IMR-90 (cell line): ENCODE results near the gene GADD45GIP1. TPM values are rescaled to one million over a fixed set of nuclear protein-coding genes. Genes with fewer than 3 reads are reported as not detected.

ENCODE experiments used
- ATAC-seq: fragments of 200-7000 bp; cut with Tn5 transposase; 2 replicates; pipeline ENCODE4 v1.9.1; 2020; ENCODE audit warnings: low read depth, mild to moderate bottlenecking, moderate library complexity
- BruUV-seq: library from RNA; stranded (reverse); fragments of 400-500 nt; replicated peaks from 2 replicates; lab custom pipeline; 2021; lab: Mats Ljungman, UMichigan
- CTCF ChIA-PET: fragments of 300-600 bp; formaldehyde crosslinking; extraction: SDS; loops from one replicate; lab custom pipeline; 2021; ENCODE audit warnings: antibody characterized with exemption; lab: Yijun Ruan, JAX
- POLR2A ChIA-PET: fragments of 300-600 bp; sonication (Branson Sonifier 250); formaldehyde crosslinking; loops from one replicate; lab custom pipeline; 2022; ENCODE audit warnings: antibody characterized with exemption; ENCODE audit not compliant: unreplicated experiment; lab: Charles Lee
- DNase-seq: peaks from one replicate; pipeline ENCODE4 v3.0.0; 2013
- H2AFZ ChIP-seq: replicated peaks from 2 replicates; pipeline ENCODE3; 2013; ENCODE audit warnings: low read length, mild to moderate bottlenecking; ENCODE audit not compliant: poor library complexity
- H2AK5ac ChIP-seq: 2 replicates; pipeline ENCODE4 v1.6.1; 2013; ENCODE audit warnings: low read depth, low read length, inconsistent platforms
- H2AK9ac ChIP-seq: replicated peaks from 2 replicates; pipeline ENCODE3; 2013; ENCODE audit warnings: mild to moderate bottlenecking, low read depth, low read length, moderate library complexity; ENCODE audit not compliant: poor library complexity
- H2BK120ac ChIP-seq: 2 replicates; pipeline ENCODE4 v1.6.1; 2013; ENCODE audit warnings: low read depth, low read length, inconsistent platforms
- H2BK15ac ChIP-seq: 3 replicates; pipeline ENCODE4 v1.6.1; 2013; ENCODE audit warnings: low read depth, low read length, inconsistent platforms
- H2BK20ac ChIP-seq: 2 replicates; pipeline ENCODE4 v1.6.1; 2013; ENCODE audit warnings: low read depth, mild to moderate bottlenecking, inconsistent platforms, low read length, moderate library complexity
- H2BK5ac ChIP-seq: 2 replicates; pipeline ENCODE4 v1.6.1; 2013; ENCODE audit warnings: mild to moderate bottlenecking, low read depth, low read length, inconsistent platforms; ENCODE audit not compliant: poor library complexity, severe bottlenecking
- H3K14ac ChIP-seq: replicated peaks from 2 replicates; pipeline ENCODE4 v1.6.1; 2013; ENCODE audit warnings: low read depth, low read length, inconsistent platforms
- H3K18ac ChIP-seq: 2 replicates; pipeline ENCODE4 v1.6.1; 2013; ENCODE audit warnings: low read depth, low read length, control low read depth
- H3K23ac ChIP-seq: 2 replicates; pipeline ENCODE4 v1.6.1; 2013; ENCODE audit warnings: low read depth, low read length, inconsistent platforms
- H3K27ac ChIP-seq: 2 replicates; pipeline ENCODE4 v1.5.1; 2013; ENCODE audit warnings: mild to moderate bottlenecking, control low read depth, low read length; ENCODE audit not compliant: insufficient read depth
- H3K27me3 ChIP-seq: 2 replicates; pipeline ENCODE4 v1.6.1; 2013; ENCODE audit warnings: low read length; ENCODE audit not compliant: control insufficient read depth, insufficient read depth
- H3K36me3 ChIP-seq: 2 replicates; pipeline ENCODE4 v1.6.1; 2013; ENCODE audit warnings: low read length, mixed read lengths; ENCODE audit not compliant: control insufficient read depth, insufficient read depth
- H3K4ac ChIP-seq: 2 replicates; pipeline ENCODE4 v1.6.1; 2013; ENCODE audit warnings: low read depth, low read length, inconsistent platforms
- H3K4me1 ChIP-seq: 2 replicates; pipeline ENCODE4 v1.6.1; 2013; ENCODE audit warnings: low read length, mixed read lengths; ENCODE audit not compliant: control insufficient read depth, insufficient read depth
- H3K4me2 ChIP-seq: 2 replicates; pipeline ENCODE4 v1.6.1; 2013; ENCODE audit warnings: low read depth, mild to moderate bottlenecking, control low read depth, low read length, moderate library complexity
- H3K4me3 ChIP-seq: 2 replicates; pipeline ENCODE4 v1.5.1; 2013; ENCODE audit warnings: low read depth, mild to moderate bottlenecking, control low read depth, low read length, moderate library complexity; ENCODE audit not compliant: insufficient read depth
- H3K56ac ChIP-seq: 2 replicates; pipeline ENCODE4 v1.6.1; 2013; ENCODE audit warnings: low read length, inconsistent platforms; ENCODE audit not compliant: insufficient read depth; ENCODE audit errors: extremely low read depth
- H3K79me1 ChIP-seq, 2 experiments: 2 replicates each; pipeline ENCODE4 v1.6.1; 2013; ENCODE audit warnings: low read length in 2 of 2, inconsistent platforms in 1 of 2, low read depth in 1 of 2
- H3K9ac ChIP-seq: 2 replicates; pipeline ENCODE4 v1.6.1; 2013; ENCODE audit warnings: low read depth, low read length, control low read depth
- H3K9me1 ChIP-seq: 2 replicates; pipeline ENCODE4 v1.6.1; 2013; ENCODE audit warnings: low read length, inconsistent platforms; ENCODE audit not compliant: insufficient read depth
- H3K9me3 ChIP-seq: 2 replicates; pipeline ENCODE4 v1.6.1; 2013; ENCODE audit warnings: low read length; ENCODE audit not compliant: control insufficient read depth, insufficient read depth
- H4K20me1 ChIP-seq: 2 replicates; pipeline ENCODE4 v1.6.1; 2013; ENCODE audit warnings: low read length, inconsistent platforms; ENCODE audit not compliant: insufficient read depth
- H4K5ac ChIP-seq: 2 replicates; pipeline ENCODE4 v1.6.1; 2013; ENCODE audit warnings: mild to moderate bottlenecking, low read depth, low read length, control low read depth
- H4K8ac ChIP-seq, 2 experiments: 2 replicates each; pipeline ENCODE4 v1.6.1; 2013; ENCODE audit warnings: low read depth in 2 of 2, low read length in 2 of 2, control low read depth in 1 of 2, inconsistent platforms in 1 of 2
- H4K91ac ChIP-seq: 2 replicates; pipeline ENCODE4 v1.6.1; 2013; ENCODE audit warnings: low read depth, low read length, inconsistent platforms; ENCODE audit not compliant: insufficient read depth
- CHD1 ChIP-seq: IDR thresholded peaks from 2 replicates; pipeline ENCODE4 v1.6.1; 2012; ENCODE audit warnings: low read depth, low read length, improper control_type of control experiment
- CTCF ChIP-seq: conservative IDR thresholded peaks from 2 replicates; pipeline ENCODE4 v1.5.1; 2012; ENCODE audit warnings: mild to moderate bottlenecking, low read depth, low read length, improper control_type of control experiment
- FOS ChIP-seq: fragments of 150-350 bp; IDR thresholded peaks from 2 replicates; pipeline ENCODE4 v1.6.1; 2016; ENCODE audit warnings: low read depth, low read length
- MAZ ChIP-seq: IDR thresholded peaks from 2 replicates; pipeline ENCODE4 v1.6.1; 2012; ENCODE audit warnings: low read depth, mild to moderate bottlenecking, low read length, improper control_type of control experiment, moderate library complexity, borderline replicate concordance
- MXI1 ChIP-seq: IDR thresholded peaks from 2 replicates; pipeline ENCODE4 v1.6.1; 2012; ENCODE audit warnings: low read depth, mild to moderate bottlenecking, low read length, moderate library complexity, borderline replicate concordance
- POLR2A ChIP-seq: IDR thresholded peaks from 2 replicates; pipeline ENCODE4 v1.6.1; 2012; ENCODE audit warnings: mild to moderate bottlenecking, low read depth, low read length
- SMC3 ChIP-seq: fragments of 150-350 bp; IDR thresholded peaks from 2 replicates; pipeline ENCODE4 v1.6.1; 2016; ENCODE audit warnings: low read depth, mild to moderate bottlenecking, antibody characterized with exemption, low read length, moderate library complexity
- WGBS, 2 experiments: methylation state at CpG; one replicate each; pipeline versions ENCODE4 v1.1.5 to v1.1.7; 2013; ENCODE audit warnings: missing lambda C conversion rate in 2 of 2; ENCODE audit not compliant: insufficient read length in 1 of 2; ENCODE audit errors: extremely low coverage in 2 of 2; 5-methylcytosine and 5-hydroxymethylcytosine counted together
- dilution Hi-C: fragments of 300-500 bp; cut with HindIII; formaldehyde crosslinking; loops from one replicate; pipeline ENCODE4 v1.14.3; 2018; ENCODE audit warnings: low sequenced_read_pairs; ENCODE audit not compliant: unreplicated experiment
- in situ Hi-C: fragments of 300-500 bp; cut with MboI; formaldehyde crosslinking; loops from 3 replicates; pipeline ENCODE4 v1.14.3; 2019; ENCODE audit warnings: low sequenced_read_pairs, inconsistent platforms, mixed read lengths
- intact Hi-C: fragments of 100-400 bp; cut with micrococcal nuclease; formaldehyde crosslinking; loops from 2 replicates; pipeline ENCODE4 v1.10.0; 2022
- polyA plus RNA-seq, 3 experiments: library from polyadenylated mRNA; depleted of rRNA; stranded (reverse); fragments of >200 nt; gene quantifications; 2 replicates each; pipeline ENCODE4 v1.2.3, GENCODE V29; 2012; ENCODE audit warnings: low replicate concordance in 1 of 3
- total RNA-seq: library from RNA; depleted of rRNA; stranded (reverse); fragments of >200 nt; gene quantifications from 2 replicates; pipeline ENCODE4 v1.2.3, GENCODE V29; 2012

The GADD45GIP1 gene
- total and polyA plus RNA-seq, 2 of the 4 experiments (the other 2 are of a cell fraction), result 13.3 to 42.4 TPM

GRCh38 chr19:12918253-12918652 lies 38.8 kb downstream of the GADD45GIP1 start:
- Histone ChIP-seq H4K91ac (no peak overlapping the region), H2AK5ac (no peak overlapping the region; the same call in 1 of the 2 replicates), H3K9me1 (no peaks in the 10 kb centered on the region), H3K18ac (no peak overlapping the region), H3K9ac (no peak overlapping the region), H4K8ac (no peak overlapping the region), H3K4me2 (no peak overlapping the region), H2AFZ (no peak overlapping the region), H3K56ac (no peak overlapping the region), H2BK5ac (no peak overlapping the region), H3K27me3 (no peaks in the 10 kb centered on the region), H3K79me1 (0 out of 4 replicates have a peak, but pooled peaks cover 0 to 3% of the 10 kb centered on the region in 2 experiments), H3K23ac (no peak overlapping the region), H2AK9ac (peak overlapping the region; percentile 61), H2BK120ac (no peak overlapping the region), H2BK20ac (no peak overlapping the region), H3K36me3 (peaks cover 11% of the 10 kb centered on the region), H3K14ac (no peak overlapping the region), H3K27ac (no peak overlapping the region), H4K5ac (no peak overlapping the region), H3K4me1 (peaks cover 1% of the 10 kb centered on the region; the same call in 1 of the 2 replicates), H3K9me3 (no peaks in the 10 kb centered on the region), H2BK15ac (no peak overlapping the region), H3K4ac (no peak overlapping the region), H4K20me1 (no peaks in the 10 kb centered on the region), H3K4me3 (no peak overlapping the region)
- POLR2A ChIA-PET, result no interaction called here
- no TSS peak for BruUV-seq
- DNase-seq (no peak), ATAC-seq (no peak)
- intact Hi-C loops (no loop called here), dilution Hi-C loops (no loop called here), in situ Hi-C loops (no loop called here)
- CTCF ChIA-PET, result interaction anchor here (1.0 kb wide), 1 partner anchor 19 kb away, joined by 3 read pairs; no protein-coding TSS in a partner anchor
- WGBS, 2 experiments, result 100% methylated on average over 1 of the region's 14 CpGs; no CpG with 5 or more reads in 1 of the 2 experiments
- no peak for TF ChIP-seq SMC3
- no peak for TF ChIP-seq CHD1
- no peak for TF ChIP-seq MXI1
- no peak for TF ChIP-seq POLR2A
- no peak for TF ChIP-seq MAZ
- no peak for TF ChIP-seq FOS
- no peak for TF ChIP-seq CTCF
